ENCODE measurements around the gene ZBTB16.

ZBTB16 gene

GRCh38 chr11:114063149-114063828 lies 3.8 kb downstream of the ZBTB16 start:
- DNase-seq (ENCODE audit: low read depth in 2 of 2, low spot score in 1 of 2): no peak

DNA sequence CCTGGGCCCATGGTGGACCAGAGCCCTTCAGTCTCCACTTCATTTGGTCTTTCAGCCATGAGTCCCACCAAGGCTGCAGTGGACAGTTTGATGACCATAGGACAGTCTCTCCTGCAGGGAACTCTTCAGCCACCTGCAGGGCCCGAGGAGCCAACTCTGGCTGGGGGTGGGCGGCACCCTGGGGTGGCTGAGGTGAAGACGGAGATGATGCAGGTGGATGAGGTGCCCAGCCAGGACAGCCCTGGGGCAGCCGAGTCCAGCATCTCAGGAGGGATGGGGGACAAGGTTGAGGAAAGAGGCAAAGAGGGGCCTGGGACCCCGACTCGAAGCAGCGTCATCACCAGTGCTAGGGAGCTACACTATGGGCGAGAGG lies 4.3 kb downstream of the ZBTB16 start:
- DNase-seq (ENCODE audit: low read depth in 2 of 2, low spot score in 1 of 2): no peak

DNA sequence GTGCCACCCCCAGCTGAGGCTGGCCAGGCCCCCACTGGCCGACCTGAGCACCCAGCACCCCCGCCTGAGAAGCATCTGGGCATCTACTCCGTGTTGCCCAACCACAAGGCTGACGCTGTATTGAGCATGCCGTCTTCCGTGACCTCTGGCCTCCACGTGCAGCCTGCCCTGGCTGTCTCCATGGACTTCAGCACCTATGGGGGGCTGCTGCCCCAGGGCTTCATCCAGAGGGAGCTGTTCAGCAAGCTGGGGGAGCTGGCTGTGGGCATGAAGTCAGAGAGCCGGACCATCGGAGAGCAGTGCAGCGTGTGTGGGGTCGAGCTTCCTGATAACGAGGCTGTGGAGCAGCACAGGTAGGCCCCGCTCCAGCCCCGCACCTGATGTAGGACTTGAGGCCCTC lies 4.7 kb downstream of the ZBTB16 start:
- DNase-seq (ENCODE audit: low read depth in 2 of 2, low spot score in 1 of 2): no peak

DNA sequence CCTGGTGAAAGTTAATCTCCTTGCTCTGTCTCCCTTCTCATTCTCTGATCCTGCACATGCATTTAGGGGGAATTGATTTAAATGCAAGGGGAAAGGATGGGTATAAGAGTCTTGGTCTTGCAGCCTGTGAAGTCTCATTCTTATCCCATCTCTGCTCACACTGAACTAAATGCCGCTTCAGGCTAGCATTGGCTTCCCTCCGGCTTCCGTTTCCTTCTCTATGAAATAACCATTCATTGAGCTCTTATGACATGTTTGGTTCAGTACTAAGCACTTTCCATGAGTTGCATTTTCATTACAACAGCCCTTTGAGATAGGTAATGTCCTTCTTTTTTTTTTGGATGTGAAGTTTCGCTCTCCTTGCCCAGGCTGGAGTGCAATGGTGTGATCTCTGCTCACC lies 5.6 kb downstream of the ZBTB16 start:
- no peak for DNase-seq (ENCODE audit: low read depth in 2 of 2, low spot score in 1 of 2)

- DNase-seq (ENCODE audit: low read depth in 2 of 2, low spot score in 1 of 2): peak in 1 of 2 donors; percentile 34
These were observed 6.6 kb downstream of the ZBTB16 start for GRCh38 chr11:114066046-114066648.

DNA sequence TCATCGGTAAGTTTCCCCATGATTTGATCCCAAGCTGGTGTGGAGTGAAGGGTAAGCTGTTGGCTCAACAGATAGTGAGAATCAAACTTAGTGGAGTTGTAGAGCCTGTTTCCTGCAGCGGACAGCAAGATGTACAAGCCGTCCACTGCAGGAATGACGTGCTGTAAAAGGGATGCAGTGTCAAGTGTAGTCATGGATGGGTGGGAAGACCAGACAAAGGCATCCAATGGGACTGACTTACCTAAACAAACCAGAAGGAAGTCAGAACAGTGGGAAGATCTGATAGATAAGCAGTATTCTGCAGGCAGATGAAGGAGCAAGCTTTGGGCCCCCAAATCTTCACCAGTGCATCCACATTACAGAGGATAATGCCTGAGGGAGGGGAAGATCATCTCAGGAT lies 8.8 kb downstream of the ZBTB16 start:
- no peak for DNase-seq (ENCODE audit: low read depth in 2 of 2, low spot score in 1 of 2)

DNA sequence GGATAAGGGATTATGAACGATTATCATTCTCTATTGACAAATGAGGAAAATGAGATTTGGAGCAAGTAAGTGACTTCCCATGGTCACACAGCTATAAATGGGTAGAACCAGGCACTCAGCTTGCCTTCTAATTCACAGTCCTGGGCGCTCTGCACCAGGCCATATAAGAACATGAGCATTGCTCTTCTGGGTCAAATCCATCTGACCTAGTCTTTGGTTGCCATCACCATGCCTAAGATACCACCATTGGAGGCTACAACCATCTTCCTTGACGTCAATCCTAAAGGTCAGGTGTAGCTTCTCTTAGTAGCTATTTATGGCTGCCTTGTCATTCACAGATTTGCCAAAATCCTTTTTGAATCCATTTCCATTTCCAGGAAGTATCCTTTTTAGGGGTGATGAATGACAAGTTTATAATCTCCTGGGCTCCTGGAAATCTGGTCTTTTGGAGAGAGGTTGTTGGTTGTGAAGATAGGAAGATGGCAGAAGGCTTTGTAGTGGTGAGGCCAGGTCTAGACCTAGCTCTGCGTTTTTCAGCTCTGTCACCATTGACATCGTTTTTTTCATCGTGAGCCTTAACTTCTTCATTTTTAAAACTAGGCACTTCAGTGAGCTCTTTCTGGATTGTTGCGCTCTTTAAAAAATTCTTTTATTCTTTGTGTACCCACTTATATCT lies 11.1 kb downstream of the ZBTB16 start:
- DNase-seq (ENCODE audit: low read depth in 2 of 2, low spot score in 1 of 2): no peak

DNA sequence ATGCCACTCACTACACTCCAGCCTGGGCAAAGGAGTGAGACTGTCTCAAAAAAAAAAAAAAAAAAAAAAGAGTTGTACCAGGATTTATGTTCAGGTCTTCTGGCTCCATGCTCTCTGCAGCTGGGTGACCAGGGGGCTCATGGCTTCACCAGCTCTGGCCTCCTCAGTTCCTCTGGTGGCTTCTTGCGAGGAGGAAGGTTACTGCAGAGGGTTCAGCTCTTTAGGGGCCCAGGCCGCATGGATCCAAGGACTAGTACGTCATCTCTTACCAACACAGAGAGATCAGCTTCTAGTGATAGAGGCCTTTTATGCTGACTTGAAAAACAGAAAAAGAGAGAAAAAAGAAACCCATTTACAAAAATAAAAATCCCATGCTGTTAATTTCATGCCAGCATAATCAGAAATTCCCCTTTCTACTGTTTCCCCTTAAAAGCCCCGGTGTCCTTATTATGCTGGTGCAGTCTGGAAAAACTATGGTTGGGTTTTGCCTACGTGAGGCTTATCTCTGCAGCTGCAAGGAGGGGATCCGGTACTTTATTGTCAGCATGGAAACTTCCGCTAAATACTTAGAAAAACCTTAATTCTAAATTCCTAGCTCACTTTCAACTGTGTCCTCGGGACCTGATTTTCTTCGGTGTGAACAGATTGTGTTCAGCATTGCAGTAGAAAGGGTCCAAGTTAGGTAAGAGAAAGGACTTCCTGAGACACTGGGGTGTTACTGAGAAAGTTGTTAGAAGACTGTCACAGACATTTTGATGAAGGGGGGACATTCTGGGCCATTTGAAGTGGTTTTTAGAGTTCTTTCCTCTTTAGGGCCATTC lies 13.7 kb downstream of the ZBTB16 start:
- DNase-seq (ENCODE audit: low read depth in 2 of 2, low spot score in 1 of 2): no peak

- no peak for DNase-seq (ENCODE audit: low read depth in 2 of 2, low spot score in 1 of 2)
These were observed 14.4 kb downstream of the ZBTB16 start for GRCh38 chr11:114073828-114074381.

- DNase-seq (ENCODE audit: low read depth in 2 of 2, low spot score in 1 of 2): no peak
These were observed 15.2 kb downstream of the ZBTB16 start for GRCh38 chr11:114074546-114075343.

- no peak for DNase-seq (ENCODE audit: low read depth in 2 of 2, low spot score in 1 of 2)
These were observed 15.8 kb downstream of the ZBTB16 start for GRCh38 chr11:114075344-114075610.

GRCh38 chr11:114075891-114076441 lies 16.5 kb downstream of the ZBTB16 start:
- DNase-seq (ENCODE audit: low read depth in 2 of 2, low spot score in 1 of 2): no peak

DNA sequence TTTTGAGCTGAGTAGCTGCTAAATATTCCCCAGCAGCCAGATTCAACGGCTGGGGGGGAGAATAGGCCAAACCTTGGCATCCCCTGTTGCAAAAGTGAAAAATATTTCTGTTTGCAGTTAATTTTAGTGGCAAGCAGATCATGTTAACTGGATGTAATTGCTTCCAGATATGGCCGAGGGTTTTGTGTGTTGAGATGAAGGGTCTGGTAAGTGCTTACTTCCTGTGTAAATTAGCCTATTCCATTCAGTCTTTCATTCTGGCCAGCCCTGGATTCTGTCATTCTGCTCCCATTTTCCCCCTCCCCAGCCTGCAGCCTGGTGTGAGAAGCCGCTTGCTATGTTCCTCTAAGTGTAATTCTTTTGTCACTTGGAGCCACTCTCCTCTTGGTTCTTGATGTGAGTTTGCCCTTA lies 17.4 kb downstream of the ZBTB16 start:
- DNase-seq (ENCODE audit: low read depth in 2 of 2, low spot score in 1 of 2): no peak

DNA sequence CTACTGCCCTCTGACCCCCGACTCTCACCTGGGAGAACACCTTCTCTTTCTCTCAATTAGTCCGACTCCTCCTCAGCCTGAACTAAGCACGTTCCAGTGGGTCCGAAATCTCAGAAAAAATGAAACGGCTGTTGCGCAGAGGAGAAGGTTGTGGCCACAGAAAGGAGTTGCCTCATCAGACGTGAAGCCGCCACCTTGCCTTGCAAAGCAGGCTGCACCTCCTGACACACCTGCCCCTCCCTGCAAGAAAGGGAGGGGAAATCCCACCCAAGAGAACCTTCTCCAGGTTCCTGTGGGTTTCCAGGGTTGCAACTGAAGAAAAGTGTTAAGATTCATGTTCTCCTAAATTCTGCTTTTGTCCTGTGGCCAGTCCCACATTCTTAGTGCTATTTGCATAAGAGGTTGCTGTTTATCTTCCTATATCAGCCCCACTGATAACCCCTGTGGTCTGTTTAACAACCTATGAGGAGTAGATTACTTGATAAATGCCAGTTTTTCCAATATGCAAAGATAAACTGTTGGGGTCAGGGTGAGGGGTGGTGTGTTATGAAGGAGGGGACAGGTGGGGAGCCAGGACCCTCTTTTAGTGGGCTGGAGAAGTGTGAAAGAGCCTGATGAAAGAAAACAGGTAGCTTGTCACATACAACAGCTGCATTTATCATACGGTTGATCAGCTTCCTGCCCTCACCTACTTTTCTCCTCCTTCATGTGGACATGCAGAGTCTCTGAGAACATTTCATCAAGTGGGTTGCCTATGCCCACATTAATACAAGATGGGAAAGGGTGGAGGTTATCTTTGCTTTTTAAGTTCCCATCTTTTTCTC lies 18.2 kb downstream of the ZBTB16 start:
- DNase-seq (ENCODE audit: low read depth in 2 of 2, low spot score in 1 of 2): no peak

DNA sequence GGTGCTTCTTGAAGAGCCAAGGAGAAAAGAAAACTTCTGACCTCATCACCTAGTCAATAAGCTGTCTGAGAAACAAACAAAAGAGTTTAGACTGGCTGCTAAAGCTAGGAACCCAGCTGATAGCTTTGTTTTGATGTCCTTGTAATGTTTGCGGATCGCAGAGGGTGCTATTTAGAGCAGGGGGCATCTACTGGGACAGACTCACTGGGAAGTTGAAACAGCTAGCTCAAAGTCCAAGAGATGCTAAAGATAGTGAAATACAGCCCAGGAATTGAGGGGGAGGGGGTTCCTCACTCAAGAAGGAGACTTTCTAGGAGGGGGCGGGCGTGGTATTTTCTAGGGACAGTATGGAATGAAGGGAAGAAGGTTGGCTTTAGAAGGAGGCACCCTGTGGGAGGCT lies 18.9 kb downstream of the ZBTB16 start:
- DNase-seq (ENCODE audit: low read depth in 2 of 2, low spot score in 1 of 2): no peak

- no peak for DNase-seq (ENCODE audit: low read depth in 2 of 2, low spot score in 1 of 2)
These were observed 20.1 kb downstream of the ZBTB16 start for GRCh38 chr11:114079511-114080065.

- DNase-seq (ENCODE audit: low read depth in 2 of 2, low spot score in 1 of 2): no peak
These were observed 20.7 kb downstream of the ZBTB16 start for GRCh38 chr11:114080219-114080618.

GRCh38 chr11:114080769-114081168 lies 21.3 kb downstream of the ZBTB16 start:
- DNase-seq (ENCODE audit: low read depth in 2 of 2, low spot score in 1 of 2): no peak

DNA sequence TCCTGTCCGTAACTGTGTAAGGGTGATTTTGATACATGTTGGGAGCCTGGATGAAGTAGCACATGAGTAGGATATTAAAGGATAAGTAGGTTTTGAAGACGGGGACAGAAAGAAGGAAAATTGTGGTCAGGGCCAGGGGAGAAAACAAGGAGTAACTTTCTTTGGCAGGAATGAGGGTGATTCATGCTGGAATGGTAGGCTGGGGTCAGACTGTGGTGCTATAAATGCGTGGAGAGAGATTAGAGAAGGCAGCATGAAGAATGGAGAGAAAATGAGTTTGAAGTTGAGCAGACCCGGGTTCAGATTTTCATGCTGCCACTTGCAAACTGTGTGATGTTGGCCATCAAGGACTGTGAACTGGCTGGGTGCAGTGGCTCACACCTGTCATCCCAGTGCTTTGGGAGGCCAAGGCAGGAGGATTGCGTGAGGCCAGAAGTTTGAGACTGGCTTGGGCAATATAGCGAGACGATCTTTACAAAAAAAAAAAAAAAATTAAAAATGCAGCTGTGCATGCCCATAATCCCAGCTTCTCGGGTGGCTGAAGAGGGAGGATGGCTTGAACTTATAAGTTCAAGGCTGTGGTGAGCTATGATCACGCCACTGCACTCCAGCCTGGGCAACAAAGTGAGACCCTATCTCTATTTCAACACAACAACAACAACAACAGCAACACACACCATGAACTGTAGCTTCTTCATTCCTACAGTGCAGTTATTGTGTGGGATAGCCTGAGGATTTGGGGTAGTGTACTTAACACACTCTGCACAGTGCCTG lies 22.3 kb downstream of the ZBTB16 start:
- no peak for DNase-seq (ENCODE audit: low read depth in 2 of 2, low spot score in 1 of 2)
